CD4-positive, alpha-beta T cell treated with Interleukin-2 at 100 ng/mL for 4 hours (primary cell): Measurements from ENCODE around the gene KRTAP19-8.

Source experiments
- DNase-seq: peaks from one replicate; pipeline ENCODE4 v3.0.0-alpha.2; 2020; ENCODE audit warnings: low spot score

Gene KRTAP19-8, protein sequence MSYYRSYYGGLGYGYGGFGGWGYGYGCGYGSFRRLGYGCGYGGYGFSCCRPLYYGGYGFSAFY

DNA sequence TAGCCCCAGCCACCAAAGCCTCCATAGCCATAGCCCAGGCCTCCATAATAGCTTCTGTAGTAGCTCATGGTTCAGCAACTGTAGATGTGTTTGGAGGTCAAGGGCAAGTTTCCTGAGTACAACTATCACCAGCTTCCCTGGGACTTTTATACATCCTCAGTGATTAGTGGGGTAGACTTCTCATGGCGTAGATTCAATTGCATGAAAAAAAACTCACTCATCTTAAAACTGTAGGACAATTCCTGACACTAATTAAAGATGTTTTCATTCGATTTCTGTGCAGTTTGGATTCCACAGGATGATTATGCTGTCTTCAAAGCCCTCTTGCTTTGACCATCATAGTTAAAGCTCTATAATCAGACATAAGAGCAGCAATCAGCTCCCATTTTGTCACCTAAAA lies at the start of gene KRTAP19-8:
Gene KRTAP19-8, minus strand, starts transcription at position 101 of the 400 bp plus-strand sequence. Its CDS starts 33 bp downstream, at position 68.
- no peak for DNase-seq

DNA sequence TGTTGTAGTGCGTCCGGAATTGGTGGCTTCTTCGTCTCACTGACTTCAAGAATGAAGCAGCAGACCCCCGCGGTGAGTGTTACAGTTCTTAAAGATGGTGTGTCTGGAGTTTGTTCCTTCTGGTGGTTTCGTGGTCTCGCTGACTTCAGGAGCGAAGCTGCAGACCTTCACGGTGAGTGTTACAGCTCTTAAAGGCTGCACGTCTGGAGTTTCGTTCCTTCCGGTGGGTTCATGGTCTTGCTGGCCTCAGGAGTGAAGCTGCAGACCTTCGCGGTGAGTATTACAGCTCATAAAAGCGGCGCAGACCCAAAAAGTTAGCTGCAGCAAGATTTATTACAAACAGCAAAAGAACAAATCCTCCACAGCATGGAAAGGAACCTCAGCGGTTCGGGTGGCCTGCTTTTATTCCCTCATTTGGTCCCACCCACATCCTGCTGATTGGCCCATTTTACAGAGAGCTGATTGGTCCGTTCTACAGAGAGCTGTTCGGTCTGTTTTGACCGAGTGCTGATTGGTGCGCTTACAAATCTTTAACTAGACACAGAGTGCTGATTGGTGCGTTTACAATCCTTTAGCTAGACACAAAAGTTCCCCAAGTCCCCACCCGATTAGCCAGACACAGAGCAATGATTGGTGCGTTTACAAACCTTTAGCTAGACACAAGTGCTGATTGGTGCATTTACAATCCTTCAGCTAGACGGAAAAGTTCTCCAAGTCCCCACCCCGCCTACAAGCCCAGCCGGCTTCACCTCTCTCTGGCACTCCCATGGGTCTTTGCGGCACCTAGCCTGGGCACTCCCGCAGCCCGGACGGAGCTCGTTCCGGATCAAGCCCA lies 49.6 kb upstream of the KRTAP19-8 start:
- DNase-seq, result no peak

DNA sequence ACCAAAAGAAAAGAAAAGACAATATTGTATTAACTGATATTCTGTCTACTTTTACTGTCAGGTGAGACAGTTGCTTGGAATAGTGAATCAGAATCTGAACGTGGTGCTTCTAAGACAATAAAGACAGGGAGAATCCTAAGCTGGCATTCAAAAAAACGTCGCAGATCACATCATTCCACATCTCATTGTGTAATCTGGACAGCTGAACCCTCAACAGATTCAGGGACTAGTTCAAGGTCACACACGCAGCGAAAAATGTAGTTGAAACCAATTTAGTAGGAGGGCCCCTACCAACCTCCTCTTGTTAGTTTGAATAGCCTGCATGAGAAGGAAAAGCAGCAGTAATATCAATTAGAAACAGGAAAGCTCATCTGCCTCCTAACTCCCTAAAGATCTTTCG lies 46.4 kb upstream of the KRTAP19-8 start:
- DNase-seq, result no peak

DNA sequence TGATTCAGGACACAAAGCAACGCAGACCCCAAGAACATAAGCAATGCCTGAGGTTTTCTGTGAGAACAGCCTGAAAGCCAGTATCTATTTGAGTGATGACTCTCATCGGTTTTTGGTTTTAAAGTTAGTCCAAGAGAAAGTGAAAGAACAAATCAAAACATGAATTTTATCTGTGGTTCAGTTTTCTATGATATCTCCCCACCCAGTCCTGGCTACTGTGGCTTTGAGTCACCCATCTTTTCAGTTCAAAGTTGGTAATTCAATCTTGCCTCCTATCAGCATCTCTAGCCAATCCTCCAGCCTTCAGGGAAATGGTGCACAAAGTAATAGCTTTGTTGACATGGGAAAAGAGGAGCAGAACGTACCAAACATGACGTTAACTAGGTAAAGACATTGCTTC lies 40.5 kb upstream of the KRTAP19-8 start:
- no peak for DNase-seq

DNA sequence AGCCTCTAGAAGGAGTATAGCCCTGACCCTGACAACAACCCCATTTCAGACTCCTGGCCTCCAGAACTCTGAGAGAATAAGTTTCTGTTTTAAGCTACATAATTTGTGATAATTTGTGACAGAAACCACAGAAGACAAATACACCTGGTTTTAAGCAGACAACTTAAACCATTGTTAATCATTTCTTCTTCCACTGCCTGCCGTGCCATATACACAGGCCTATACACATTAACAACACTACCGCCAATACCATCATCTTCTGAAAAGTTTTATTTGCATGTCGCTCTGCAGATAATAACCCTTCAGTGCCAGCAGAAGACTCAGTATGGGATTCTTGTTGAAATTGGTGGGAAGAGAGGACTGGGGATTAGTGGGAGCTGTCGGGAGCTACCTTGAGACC lies 39.9 kb upstream of the KRTAP19-8 start:
- DNase-seq, result no peak

DNA sequence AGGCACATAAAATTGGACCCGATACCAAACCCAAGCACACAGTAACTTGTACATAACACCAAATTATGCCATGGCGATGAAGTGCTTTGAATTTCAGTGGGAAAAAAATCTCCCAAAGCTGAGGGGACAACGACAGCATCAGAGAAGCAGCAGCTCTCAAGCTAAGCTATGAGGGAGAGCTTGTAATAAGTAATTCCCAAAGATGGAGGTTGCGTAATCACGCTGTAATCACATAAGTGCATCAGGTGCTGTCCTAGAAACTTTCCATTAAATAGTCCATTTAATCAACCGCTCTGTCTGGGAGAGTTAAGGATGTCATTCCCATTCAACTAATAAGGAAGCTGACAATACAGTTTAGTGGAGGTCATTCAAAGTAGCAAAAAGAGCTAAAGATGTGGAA lies 37.6 kb upstream of the KRTAP19-8 start:
- no peak for DNase-seq

DNA sequence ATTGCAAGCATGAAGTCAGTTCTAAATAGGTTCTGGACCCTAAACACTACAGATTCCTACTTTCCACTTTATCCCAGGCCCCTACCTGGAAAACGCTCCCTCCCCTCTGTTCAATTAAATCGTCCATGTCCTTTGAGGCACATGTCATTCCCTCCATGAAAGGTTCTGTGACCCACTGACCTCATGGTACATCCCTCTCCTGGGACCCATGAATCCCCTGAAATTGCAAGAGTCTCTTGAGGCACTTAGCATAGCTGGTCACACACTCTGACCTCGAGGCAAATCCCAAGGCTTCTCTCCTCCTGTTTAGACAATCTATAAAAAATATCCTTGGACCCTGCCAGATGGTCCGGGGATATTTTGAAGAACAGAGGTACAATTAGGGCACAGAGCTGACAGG lies 34.3 kb upstream of the KRTAP19-8 start:
- DNase-seq, result no peak

DNA sequence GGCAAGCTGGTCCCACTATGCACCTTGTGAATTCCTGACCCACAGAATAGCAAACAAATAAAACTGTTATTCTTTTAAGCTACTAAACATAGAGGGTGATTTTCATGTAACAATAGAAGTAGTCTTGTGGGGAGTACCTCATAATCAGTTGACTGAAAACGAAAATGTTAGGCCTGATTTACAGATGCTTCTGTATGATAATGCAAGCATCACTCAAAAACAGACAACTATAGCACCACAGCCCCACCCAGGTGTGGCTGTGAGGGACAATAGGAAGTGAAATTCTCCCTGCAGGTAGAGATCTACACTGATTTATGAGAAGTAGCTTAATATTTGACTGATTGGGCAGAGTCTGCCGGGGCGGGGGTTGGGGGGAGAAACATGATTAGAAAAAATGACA lies 26.5 kb upstream of the KRTAP19-8 start:
- DNase-seq, result no peak

DNA sequence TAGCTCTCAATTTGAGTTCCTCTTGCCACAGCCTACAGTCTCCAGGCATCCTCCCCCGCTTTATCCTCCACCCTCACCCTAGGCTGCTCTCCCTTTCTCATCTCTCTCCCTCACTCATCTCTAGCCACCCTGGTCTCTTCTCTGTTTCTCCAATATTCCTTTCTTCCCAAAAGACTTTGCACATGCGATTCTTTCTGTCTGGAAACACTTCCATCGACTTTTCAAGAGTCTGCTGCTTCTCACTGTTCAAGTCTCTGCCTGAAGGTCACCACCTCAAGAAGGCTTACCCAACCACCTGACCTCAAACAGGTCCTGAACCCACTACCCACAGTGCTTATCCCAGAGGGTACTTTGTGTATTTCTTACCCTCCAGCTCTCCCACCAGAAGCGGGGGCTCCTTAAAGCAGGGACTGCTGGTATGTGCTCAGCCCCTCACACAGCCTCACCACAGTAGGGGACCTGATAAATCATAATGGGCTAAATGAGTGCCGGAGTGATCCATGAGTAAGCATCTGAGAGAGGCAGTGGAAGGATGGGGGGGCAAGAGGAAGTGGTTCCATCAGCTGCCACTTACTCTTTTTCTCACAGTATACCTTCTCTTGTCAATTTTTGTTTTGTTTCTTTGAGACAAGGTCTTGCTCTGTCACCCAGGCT lies 14.3 kb upstream of the KRTAP19-8 start:
- DNase-seq, result no peak

DNA sequence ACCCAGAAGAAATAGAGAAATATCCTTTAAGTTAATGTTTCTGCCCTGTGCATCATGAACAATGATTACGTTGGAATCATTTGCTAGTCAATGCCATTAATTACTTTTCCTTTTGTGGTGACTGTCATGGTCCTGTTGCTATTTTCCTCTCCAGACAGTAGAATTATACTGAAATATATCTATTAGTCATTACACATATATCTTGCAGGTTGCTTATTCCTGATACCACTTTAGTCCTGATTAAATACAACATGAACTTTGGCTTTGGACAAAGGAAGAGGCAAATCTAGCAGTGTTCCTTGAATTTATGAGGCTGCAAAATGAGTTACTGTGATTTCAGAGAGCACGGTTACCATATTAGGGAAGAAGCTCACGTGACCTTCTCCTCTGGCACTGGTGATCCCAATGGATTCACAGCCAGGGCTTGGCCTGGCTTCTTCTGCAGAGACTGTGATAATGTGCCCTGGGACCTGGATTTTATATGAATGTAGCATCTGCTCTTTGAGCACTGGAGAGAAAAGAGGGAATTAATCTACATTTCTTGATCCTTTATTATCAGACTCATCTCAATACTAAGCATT lies 12.4 kb upstream of the KRTAP19-8 start:
- DNase-seq, result no peak

DNA sequence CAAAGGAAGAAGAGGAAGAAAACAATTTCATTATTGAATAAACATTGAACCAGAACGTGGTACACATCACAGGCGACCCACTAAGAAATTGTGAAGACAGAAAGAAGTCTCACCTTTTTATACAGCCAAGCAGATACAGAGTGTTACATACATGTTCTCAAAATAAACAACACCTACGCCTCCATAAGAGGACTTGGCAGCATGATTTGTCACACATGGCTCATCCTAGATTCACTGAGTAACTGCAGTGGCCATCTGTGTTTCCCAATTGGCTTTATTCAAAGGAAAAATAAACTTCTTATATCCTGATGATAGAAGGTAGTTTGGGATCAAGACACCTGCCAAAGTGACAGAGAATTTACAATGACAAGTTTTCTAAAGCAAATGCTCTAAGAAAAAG lies 7.6 kb upstream of the KRTAP19-8 start:
- DNase-seq, result no peak

DNA sequence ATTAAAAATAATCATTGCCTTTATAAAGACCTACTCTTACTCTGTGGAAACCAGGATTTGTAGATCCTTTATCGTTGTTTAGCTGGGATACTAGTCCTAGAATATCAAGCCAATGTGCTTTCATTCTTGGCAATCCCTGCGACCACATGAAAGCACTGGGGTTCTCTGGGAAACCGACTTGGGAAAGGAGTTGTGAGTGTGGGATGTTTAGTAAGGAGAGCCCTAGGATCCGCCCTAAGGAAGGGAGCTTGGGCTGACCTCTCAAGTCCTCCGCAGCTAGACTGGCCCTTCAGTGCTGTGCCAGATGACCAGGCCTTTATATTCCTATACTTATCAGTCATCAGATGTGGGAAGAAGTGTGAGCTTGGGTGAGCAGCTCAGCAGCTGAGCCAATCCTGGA lies 5.2 kb upstream of the KRTAP19-8 start:
- DNase-seq, result no peak

DNA sequence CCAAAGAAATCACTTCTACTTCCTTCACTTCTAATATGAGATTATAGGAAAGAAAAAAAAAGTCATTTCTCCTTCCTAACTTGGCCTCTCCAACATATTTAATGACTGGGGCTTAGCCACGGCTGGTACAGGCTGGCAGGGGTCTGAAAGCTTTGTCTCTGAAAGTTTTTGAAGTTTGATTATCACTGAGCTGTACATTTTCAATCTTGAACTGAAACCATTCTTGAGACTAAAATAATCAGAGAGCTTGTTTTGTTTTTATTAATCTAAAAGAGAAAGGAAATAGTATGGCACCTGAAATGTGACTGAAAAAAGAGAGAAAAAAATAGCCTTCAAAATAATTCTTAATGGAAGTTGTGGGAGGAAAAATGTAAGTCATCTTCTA lies 3.8 kb upstream of the KRTAP19-8 start:
- no peak for DNase-seq

DNA sequence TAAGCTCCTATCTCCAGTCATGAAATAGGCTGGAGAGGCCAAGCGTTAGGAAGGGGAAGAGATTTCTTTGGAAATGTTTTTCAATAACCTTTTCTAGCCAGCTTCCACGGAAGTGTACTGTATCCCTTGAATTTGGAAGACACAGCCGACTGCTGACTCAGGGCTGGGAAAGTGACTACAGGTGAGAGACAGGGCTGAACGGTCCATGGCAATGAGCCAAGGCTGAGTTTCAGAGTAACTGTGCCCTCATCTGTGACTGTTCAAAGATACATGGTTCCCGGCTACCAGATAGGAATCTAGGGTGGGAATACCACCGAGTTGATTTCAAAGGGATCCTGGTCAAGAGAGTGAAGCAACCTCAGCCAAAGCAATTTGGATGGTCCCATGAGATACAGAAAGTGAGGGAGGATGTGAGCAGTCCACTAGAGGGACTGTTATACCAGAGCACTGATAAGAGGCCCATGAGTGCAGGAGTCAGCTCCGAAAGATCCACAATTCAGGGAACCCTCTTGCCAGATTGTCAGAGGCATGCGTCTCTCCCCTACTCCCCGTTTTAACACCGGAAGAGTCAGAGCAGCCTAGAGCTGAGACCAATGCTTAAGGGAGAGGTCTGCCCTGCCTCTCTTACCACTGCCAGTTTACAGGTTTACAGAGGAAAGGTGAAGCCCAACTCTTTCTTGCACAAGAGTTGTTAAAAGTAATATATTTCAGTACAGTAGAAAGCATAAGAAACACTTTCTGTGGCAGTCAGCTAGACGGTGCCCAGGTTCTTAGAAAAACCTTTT lies 3.2 kb upstream of the KRTAP19-8 start:
- no peak for DNase-seq

DNA sequence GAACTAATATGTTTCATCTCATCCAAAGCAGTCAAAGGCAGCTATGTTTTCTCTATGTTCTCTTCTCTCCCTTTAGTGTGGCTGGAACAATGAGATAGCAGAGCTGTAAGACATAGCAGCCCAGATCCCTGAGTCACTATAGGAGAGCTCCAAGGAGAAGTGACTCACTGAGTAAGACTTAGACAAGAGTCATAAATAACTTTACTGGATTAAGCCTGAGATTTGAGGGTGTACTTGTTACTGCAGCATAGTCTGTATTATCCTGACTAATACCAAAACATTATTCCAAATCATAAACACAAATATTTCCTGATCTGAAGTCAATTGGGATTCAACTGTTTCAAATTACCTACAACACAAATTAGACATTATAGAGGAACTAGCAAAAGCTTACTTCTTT lies 3.9 kb downstream of the KRTAP19-8 start:
- DNase-seq, result no peak

DNA sequence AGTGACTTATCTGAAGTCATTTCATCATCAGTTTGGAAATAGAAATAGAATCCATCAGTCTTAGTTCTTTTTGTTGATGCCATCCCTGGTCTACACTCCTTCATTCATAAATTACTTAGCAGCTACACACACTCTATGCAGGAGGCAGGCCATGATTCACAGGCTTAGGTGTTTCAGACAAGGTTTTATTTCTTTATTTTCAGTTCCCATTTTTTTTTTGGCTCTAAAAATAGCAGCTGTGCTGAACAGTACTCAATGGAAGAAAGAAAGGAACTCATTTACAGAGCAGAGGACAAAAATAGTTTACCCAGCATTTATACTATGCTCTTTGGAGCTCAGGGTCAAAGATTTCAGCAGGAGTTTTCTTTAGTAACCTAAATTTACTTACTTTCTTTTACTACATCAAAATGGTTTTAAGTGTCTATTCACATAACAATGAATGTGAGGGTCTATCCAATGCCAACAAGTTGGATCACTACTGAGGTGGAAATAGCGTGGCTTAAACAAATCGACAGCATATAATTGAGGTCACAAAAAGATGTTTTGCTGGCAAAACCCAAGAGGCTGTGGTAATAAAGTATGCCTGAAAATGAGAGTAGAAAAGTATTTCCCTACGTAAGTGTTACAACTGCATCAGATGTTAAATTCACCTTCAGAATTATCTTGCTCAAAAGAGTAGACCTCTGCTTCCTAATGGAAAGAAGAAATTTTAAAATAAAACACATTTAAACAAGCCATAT lies 7.7 kb downstream of the KRTAP19-8 start:
- DNase-seq, result no peak

DNA sequence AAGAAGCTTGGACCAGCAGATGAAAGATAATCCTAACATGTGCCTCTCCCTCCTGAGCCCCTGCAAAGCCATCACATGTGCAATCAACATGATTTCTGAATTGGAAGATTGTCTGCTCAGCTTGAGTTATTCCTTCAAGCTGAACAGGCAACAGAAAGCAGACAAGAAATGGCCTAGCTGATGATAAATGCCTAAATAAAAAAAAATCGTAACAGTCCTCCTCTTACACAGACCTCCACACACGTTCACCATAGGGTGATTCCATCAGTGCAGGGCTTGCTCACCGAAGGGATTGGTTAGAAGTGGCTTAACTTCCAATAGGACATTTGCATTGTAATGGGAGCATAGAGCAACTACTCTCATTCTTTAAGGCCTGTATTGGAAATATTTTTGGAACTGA lies 14.6 kb downstream of the KRTAP19-8 start:
- DNase-seq, result no peak

DNA sequence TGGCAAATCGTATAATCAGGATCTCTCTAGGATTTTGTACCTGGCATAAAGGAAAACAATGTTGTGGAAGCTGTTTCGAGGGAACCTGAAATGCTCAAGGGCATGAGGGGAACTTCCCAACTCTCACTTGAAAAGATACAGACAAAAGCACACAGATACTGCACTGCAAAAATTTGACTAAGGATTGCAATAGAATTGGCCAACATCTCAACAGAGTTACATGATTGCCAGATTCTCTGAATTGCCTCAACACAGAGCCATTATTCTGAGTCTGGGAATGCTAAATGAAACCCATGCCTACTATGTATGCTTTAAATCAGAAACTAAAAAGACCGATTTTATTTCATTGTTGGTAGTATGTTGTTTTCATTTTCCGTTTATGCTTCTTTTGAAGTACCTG lies 16.0 kb downstream of the KRTAP19-8 start:
- no peak for DNase-seq

DNA sequence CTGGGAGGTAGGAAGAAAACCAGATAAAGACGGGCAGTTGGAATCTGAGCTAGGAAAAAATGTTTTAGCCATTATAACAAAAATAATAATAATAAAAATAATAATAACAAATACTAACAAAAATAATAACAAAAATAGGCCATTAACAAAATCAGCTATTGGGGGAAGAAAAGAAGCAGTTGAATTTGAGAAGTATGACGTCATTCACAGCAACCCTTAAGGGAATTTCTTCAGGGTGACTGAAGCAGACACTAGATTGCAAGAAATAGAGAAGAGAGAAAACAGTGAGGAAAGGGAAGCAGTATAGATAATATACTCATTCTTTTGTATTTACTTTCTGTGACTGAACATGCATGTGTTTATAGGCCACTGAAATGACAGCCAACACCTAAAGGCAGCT lies 20.0 kb downstream of the KRTAP19-8 start:
- no peak for DNase-seq

DNA sequence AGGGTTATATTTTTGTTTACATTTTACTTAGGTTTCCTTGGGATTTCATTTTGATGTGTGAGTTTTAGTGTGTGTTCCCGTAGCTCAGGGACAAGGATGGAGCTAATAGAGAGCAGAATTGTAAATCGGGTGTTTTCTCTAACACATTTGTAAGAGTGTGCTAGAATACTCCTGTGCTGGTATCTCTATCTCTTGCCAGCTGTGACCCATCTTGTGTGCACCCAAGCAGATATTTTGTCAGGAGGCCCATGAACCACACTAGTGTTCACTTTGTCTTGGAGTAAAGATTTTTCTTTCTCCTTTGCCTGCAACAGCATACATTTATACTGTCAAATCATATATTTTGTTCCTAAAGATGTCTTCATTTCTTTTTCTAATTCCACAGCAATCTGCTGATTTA lies 23.4 kb downstream of the KRTAP19-8 start:
- no peak for DNase-seq
